Ramos (cell line): Measurements from ENCODE around the gene SIT1.

Experiments used
- in situ Hi-C: fragments of 300-500 bp; cut with MboI; formaldehyde crosslinking; loops from one replicate; pipeline ENCODE4 v1.14.3; 2022; ENCODE audit warnings: low sequenced_read_pairs; ENCODE audit not compliant: unreplicated experiment

The SIT1 gene

GRCh38 chr9:35650341-35651158 is at the start of gene SIT1:
TSS of gene SIT1 (minus strand) at chr9:35650931. CDS start at chr9:35650853, 78 bp downstream.
- in situ Hi-C loops = loop anchor here (10.0 kb wide), 1 partner anchor 46 kb away; the partner anchor contains the start of gene TESK1

- in situ Hi-C loops = no loop called here
Observed at GRCh38 chr9:35700031-35700430, 49.3 kb upstream of the SIT1 start.

GRCh38 chr9:35698231-35698630 is 47.5 kb upstream of the SIT1 start:
- in situ Hi-C loops = no loop called here

GRCh38 chr9:35697486-35697885 is 46.8 kb upstream of the SIT1 start:
- in situ Hi-C loops = no loop called here

- in situ Hi-C loops = no loop called here
Observed at GRCh38 chr9:35696520-35697215, 45.9 kb upstream of the SIT1 start.

- in situ Hi-C loops = no loop called here
Observed at GRCh38 chr9:35695943-35696401, 45.2 kb upstream of the SIT1 start.

GRCh38 chr9:35691757-35692301 is 41.1 kb upstream of the SIT1 start:
- in situ Hi-C loops = no loop called here

- in situ Hi-C loops = no loop called here
Observed at GRCh38 chr9:35691334-35691650, 40.6 kb upstream of the SIT1 start.

GRCh38 chr9:35690614-35691333 is 40.0 kb upstream of the SIT1 start:
- in situ Hi-C loops = no loop called here

- in situ Hi-C loops = no loop called here
Observed at GRCh38 chr9:35690294-35690613, 39.5 kb upstream of the SIT1 start.

- in situ Hi-C loops = no loop called here
Observed at GRCh38 chr9:35689542-35690293, 39.0 kb upstream of the SIT1 start, which contains the start of gene TPM2. TSS of gene TPM2 (minus strand) at chr9:35689925. CDS start at chr9:35689817, 108 bp downstream.

- in situ Hi-C loops = no loop called here
Observed at GRCh38 chr9:35688558-35689541, 38.1 kb upstream of the SIT1 start.

GRCh38 chr9:35687972-35688557 is 37.3 kb upstream of the SIT1 start:
- in situ Hi-C loops = no loop called here

- in situ Hi-C loops = no loop called here
Observed at GRCh38 chr9:35687306-35687705, 36.6 kb upstream of the SIT1 start.

GRCh38 chr9:35686222-35687203 is 35.8 kb upstream of the SIT1 start:
- in situ Hi-C loops = no loop called here

- in situ Hi-C loops = no loop called here
Observed at GRCh38 chr9:35685506-35685905, 34.8 kb upstream of the SIT1 start.

- in situ Hi-C loops = no loop called here
Observed at GRCh38 chr9:35684921-35685320, 34.2 kb upstream of the SIT1 start.
